Lower lobe of right lung (tissue), 2 donors: Measurements from ENCODE around the gene ABLIM1. TPM values are rescaled to one million over a fixed set of nuclear protein-coding genes. Genes with fewer than 3 reads are reported as not detected.
A peak's percentile ranks its signal among the peaks of the same experiment; 100 is the strongest.

ENCODE experiments used
- ATAC-seq, 2 donors: fragments of 200-7000 bp; cut with Tn5 transposase; one replicate each; pipeline ENCODE4 v1.9.1; 2020 to 2022; ENCODE audit warnings: mild to moderate bottlenecking in 2 of 2, moderate library complexity in 2 of 2
- DNase-seq: peaks from one replicate; pipeline ENCODE4 v3.0.0-alpha.2; 2020
- H3K27ac ChIP-seq: fragments of 200-600 bp; one replicate; pipeline ENCODE4 v1.8.0; 2022
- H3K27me3 ChIP-seq: fragments of 200-600 bp; one replicate; pipeline ENCODE4 v1.8.0; 2022; ENCODE audit warnings: low read depth
- H3K36me3 ChIP-seq: fragments of 200-600 bp; one replicate; pipeline ENCODE4 v1.8.0; 2022; ENCODE audit warnings: mild to moderate bottlenecking
- H3K4me1 ChIP-seq: fragments of 200-600 bp; one replicate; pipeline ENCODE4 v1.8.0; 2022
- H3K4me3 ChIP-seq: fragments of 200-600 bp; one replicate; pipeline ENCODE4 v1.8.0; 2022; ENCODE audit warnings: mild to moderate bottlenecking
- H3K9me3 ChIP-seq: fragments of 200-600 bp; one replicate; pipeline ENCODE4 v1.8.0; 2022
- CTCF ChIP-seq: fragments of 200-600 bp; IDR thresholded peaks from one replicate; pipeline ENCODE4 v1.8.0; 2022; ENCODE audit warnings: antibody characterized with exemption, mild to moderate bottlenecking
- intact Hi-C: fragments of 100-400 bp; cut with DNase I; formaldehyde crosslinking; loops from one replicate; pipeline ENCODE4 v1.11.0; 2022
- total RNA-seq: library from RNA; stranded (reverse); fragmentation: NEBNext Ultra II Directional; extraction: Animal tissue kit (Norgen Biotek cat#: 25700); gene quantifications from one replicate; pipeline ENCODE4 v1.2.1, GENCODE V29; 2021
- donor health status: DM: no; HTN: yes; CAD: no; lungs with severe emphysema.

Gene ABLIM1
- total RNA-seq, 1 donor from 2014 or later, result 106 TPM

GRCh38 chr10:114521255-114521654 is 136.8 kb downstream of the ABLIM1 start:
- H3K27ac ChIP-seq, result peak overlapping the region; percentile 33
- intact Hi-C loops, result loop anchor here (10.0 kb wide), 1 partner anchor 46 kb away; no protein-coding TSS in a partner anchor
- no peaks in the 10 kb centered on the region for H3K27me3 ChIP-seq
- H3K4me3 ChIP-seq, result no peak overlapping the region
- H3K36me3 ChIP-seq, result no peaks in the 10 kb centered on the region
- peaks cover 57% of the 10 kb centered on the region for H3K4me1 ChIP-seq
- no peak for DNase-seq
- no peak for TF ChIP-seq CTCF
- ATAC-seq, result peak; percentile 72 to 84
- H3K9me3 ChIP-seq, result no peaks in the 10 kb centered on the region

- no peaks in the 10 kb centered on the region for H3K9me3 ChIP-seq
- H3K27ac ChIP-seq, result peak overlapping the region; percentile 33
- intact Hi-C loops, result loop anchor here (10.0 kb wide), 1 partner anchor 46 kb away; no protein-coding TSS in a partner anchor
- no peak overlapping the region for H3K4me3 ChIP-seq
- no peak for DNase-seq
- no peaks in the 10 kb centered on the region for H3K27me3 ChIP-seq
- ATAC-seq, result peak; percentile 54 to 76
- no peaks in the 10 kb centered on the region for H3K36me3 ChIP-seq
- peaks cover 49% of the 10 kb centered on the region for H3K4me1 ChIP-seq
- TF ChIP-seq CTCF, result no peak
These were observed 137.6 kb downstream of the ABLIM1 start for GRCh38 chr10:114520453-114520852.

- Histone ChIP-seq H3K4me1 (peaks cover 43% of the 10 kb centered on the region), H3K27me3 (no peaks in the 10 kb centered on the region), H3K27ac (peak overlapping the region; percentile 33), H3K4me3 (no peak overlapping the region), H3K36me3 (no peaks in the 10 kb centered on the region), H3K9me3 (no peaks in the 10 kb centered on the region)
- intact Hi-C loops, result loop anchor here (10.0 kb wide), 1 partner anchor 45 kb away; no protein-coding TSS in a partner anchor
- no peak for TF ChIP-seq CTCF
- no peak for ATAC-seq
- DNase-seq, result no peak
These were observed 138.2 kb downstream of the ABLIM1 start for GRCh38 chr10:114519756-114520293.

GRCh38 chr10:114519306-114519669 is 138.8 kb downstream of the ABLIM1 start:
- peak; percentile 66 to 67 for ATAC-seq
- intact Hi-C loops, result no loop called here
- Histone ChIP-seq H3K36me3 (no peaks in the 10 kb centered on the region), H3K27ac (peak overlapping the region; percentile 33), H3K4me1 (peaks cover 39% of the 10 kb centered on the region), H3K9me3 (no peaks in the 10 kb centered on the region), H3K4me3 (no peak overlapping the region), H3K27me3 (no peaks in the 10 kb centered on the region)
- DNase-seq, result peak; percentile 62
- no peak for TF ChIP-seq CTCF

GRCh38 chr10:114518401-114519305 is 139.4 kb downstream of the ABLIM1 start:
- Histone ChIP-seq H3K27me3 (no peaks in the 10 kb centered on the region), H3K9me3 (no peaks in the 10 kb centered on the region), H3K27ac (peak overlapping the region; percentile 33), H3K4me3 (no peak overlapping the region), H3K4me1 (peaks cover 39% of the 10 kb centered on the region), H3K36me3 (no peaks in the 10 kb centered on the region)
- TF ChIP-seq CTCF, result no peak
- ATAC-seq (peak; percentile 2 to 24), DNase-seq (no peak)
- intact Hi-C loops, result no loop called here
